Measurements from ENCODE around the gene DCAF5.

Gene DCAF5

GRCh38 chr14:69139743-69140142 lies 13.2 kb downstream of the DCAF5 start:
- no peak for DNase-seq (ENCODE audit: low spot score)

DNA sequence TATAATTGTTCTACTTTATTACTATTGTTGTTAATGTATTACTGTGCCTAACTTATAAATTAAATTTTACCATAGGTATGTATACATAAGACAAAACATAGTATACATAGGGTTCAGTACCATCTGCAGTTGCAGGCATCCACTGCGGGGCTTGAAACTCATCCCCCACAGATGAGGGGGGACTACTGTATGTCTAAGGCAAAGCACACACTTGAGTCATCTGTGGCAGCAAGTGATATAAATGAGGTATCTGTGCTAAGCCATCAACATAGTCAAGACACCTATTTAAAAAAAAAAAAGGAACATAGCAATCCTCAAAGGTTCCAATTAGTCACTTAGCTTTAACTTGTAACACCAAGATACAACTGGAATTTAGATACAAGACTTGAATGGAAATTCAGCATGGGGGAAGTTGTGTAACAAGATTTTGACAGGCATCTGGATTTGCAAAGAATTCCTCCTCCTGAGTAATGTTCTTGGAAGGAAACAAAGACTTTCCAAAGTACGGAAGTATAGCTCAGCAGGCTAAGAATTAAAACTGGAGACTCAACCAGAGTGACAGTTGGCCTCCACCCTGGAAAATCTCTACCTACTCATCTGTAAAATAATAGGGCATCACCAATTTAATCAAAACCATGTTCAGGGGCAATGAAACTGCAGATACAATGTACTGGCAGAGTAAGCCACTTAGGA lies 14.9 kb downstream of the DCAF5 start:
- DNase-seq (ENCODE audit: low spot score) = no peak

DNA sequence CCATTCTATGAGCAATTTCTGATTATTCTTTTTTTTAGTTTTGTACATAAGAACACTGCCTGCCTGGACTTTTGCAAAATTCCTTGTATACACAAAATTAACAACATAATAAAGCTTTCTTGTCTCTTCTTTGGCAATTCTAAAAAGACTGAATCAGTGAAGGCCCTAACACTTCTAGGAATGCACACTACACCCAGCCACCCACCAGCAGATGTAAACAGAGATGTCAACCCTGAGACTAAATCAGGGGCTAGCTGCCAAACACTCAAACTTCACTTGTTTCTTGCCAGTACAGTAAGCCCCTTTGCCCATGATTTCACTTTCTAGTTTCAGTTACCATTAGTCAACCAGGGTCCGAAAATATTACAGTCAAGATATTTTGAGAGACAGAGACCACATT lies 15.5 kb downstream of the DCAF5 start:
- DNase-seq (ENCODE audit: low spot score) = no peak

GRCh38 chr14:69135133-69135532 lies 17.8 kb downstream of the DCAF5 start:
- no peak for DNase-seq (ENCODE audit: low spot score)

GRCh38 chr14:69133206-69134125 lies 19.5 kb downstream of the DCAF5 start:
- DNase-seq (ENCODE audit: low spot score) = peak; percentile 30

DNA sequence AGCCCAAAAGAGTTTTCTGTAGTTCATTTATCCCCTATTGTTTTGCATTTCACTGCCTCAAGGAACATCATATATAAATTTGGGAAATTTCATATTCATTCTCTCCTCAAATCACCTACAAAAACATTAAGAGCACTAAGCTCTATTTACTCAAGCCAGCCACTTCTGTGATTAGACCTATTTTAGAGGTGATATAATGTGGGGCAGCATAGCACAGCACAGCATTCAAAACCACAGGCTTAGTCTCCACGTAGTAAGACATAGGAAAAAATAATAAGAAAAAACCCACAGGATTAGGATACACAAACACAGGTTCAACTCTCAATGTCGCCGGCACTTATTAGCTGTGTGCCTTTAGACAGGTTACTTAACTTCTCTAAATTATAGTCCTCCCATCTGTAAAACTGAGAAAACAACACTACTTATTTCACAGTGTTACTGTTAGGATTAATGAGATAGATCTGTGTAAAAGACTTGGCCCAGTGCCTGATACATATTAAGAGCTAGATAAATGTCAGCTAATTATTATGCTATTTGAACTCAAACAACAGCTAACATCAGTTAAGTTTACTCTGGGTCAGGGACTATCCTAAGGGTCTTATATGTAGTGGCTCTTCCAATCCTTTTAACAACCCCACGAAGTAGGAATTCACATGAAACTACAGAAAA lies 20.3 kb downstream of the DCAF5 start:
- no peak for DNase-seq (ENCODE audit: low spot score)

DNA sequence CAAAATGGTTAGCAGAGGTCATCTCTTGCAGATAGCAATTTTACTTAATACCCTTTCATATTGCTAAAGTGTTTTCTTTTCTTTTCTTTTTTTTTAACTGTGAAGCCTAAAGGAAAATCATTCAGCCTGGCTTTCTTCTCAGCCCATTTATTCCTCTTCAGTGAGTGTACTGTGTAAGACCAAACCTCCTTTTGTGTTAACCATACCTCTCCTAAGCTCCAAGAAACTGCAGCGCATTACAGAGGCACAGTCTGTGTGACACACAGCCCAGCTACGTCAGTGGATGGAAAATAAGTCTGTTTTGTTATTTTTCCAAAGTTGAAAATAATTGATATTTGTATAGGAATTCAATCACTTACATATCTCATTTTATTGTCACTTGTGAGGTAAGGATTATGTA lies 21.7 kb downstream of the DCAF5 start:
- DNase-seq (ENCODE audit: low spot score) = no peak

DNA sequence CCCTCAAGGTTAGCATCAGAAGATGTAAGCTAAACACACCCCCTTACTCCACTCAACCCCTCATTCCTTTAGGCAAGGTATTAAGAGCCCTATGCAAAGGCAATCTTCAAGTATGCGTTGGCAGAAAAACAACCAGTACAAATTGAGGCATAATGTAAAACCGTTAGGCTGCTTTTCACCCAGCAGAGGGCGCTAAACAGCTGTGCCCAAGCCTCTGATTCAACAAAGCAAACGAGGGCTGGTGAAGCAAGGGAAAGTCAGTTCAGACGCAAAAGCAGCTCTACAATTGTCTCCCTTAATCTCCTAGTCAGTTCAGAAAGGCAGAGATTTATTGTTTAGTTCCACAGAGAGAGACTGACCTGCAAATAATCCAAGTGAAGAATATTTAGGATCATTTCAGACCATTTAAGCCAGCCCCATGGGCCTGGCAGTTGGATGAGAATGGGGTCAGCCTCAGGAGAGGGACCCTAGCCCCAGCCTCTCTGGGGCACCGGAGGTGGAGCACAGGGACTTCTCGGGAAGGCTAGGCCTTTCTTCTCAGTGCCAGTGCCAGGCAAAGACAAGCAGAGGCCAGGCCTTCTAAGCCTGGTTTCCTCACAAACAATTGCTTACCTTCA lies 23.5 kb downstream of the DCAF5 start:
- peak; percentile 88 for DNase-seq (ENCODE audit: low spot score)

GRCh38 chr14:69118305-69118704 lies 34.6 kb downstream of the DCAF5 start:
- DNase-seq (ENCODE audit: low spot score) = no peak

DNA sequence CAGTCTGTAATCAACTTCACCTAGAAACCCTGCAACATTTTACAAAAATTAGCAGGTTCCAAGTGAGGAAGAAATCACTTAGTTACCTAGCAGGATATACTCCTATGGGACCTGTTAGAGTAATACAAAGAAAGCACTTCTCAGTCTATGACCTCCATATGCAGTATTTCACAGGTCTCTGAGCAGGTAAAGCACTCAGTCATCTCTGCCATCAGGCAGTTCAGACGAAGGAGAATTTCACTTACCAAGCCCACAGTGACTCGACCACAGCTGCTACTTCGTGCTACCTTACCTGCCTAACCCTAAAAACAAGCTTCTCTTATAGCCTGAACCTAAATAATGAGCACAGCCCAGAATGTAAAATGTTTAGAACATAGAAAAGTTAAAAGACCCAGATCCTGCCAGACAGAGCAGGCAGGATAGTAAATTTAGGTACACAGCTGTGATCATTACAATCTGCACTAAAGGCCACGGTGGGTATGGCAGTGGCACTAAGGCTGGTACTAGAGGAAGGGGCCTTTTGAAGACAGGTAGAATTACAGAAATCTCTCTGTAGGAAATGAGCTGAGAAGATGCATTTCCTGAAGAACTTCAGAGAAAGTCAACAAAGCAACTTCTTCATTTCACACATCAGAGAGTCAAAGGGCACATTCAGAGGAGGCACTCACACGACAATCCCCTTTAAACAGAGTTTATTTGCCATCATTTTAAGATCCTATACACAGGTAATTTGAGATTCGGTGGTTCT lies 35.7 kb downstream of the DCAF5 start:
- no peak for DNase-seq (ENCODE audit: low spot score)

- DNase-seq (ENCODE audit: low spot score) = no peak
These were observed 37.3 kb downstream of the DCAF5 start for GRCh38 chr14:69115407-69116185.

DNA sequence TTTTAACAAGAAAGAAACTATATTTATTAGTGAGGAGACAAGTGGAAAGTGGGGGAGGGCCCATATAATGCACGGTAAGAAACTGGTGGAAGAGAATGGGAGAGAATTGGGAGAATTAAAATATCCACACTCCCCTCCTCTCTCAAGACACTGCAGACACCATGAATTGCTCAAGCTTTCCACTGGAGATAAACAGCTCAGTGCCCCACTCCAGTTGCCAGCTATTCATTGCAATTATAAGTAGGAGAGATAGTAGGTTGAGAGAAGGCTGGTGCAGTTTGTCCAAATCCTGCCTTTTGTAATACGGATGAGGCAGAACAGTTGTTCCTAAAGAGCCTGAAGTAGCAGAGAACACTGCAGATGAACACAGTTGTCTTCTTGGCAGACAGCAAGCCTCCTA lies 38.2 kb downstream of the DCAF5 start:
- DNase-seq (ENCODE audit: low spot score) = no peak

DNA sequence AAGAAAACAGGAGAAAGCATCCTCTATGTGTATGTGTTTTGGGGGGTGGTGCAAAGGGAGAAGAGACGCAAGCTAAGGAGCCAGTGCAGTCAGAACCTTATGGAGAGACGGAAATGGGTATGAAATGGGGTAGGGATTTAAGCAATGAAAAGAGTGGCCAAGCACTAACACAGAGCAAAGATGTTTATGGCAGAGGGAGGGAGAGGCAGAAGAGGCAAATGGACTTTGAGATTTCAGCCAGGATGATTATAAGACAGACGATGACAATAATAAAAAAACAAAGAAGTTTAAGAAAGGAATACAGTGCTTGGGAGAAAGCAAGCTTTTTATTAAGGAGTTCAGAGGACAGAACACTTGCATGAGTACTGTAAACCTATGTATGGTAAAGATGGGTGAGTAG lies 44.6 kb downstream of the DCAF5 start:
- DNase-seq (ENCODE audit: low spot score) = no peak

DNA sequence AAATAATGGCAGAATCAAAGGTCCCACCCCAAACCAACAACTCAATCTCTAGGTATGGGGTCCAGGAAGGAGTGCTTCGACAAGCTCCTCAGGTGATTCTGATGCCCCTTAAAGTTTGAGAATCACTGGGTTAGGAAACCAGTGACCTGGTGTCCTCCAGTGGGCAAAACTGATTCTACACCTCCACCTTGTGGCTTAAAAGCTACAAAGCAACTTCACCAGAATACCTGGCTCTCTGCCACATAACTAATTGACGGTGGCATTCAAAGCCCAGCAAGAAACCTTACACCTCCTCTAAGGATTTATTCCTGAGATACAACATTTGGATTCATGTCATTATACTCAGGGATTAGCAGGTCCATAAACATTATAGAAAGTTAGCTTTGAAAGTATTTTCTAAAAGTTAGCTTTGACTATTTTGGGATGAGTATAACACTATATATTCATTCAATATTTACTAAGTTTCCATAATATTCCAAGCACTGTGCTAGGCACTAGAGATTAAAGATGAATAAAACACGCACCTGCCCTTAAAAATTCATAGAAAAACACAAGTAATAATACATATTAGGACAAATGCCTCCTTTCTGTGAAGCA lies 45.4 kb downstream of the DCAF5 start:
- peak; percentile 79 for DNase-seq (ENCODE audit: low spot score)

DNA sequence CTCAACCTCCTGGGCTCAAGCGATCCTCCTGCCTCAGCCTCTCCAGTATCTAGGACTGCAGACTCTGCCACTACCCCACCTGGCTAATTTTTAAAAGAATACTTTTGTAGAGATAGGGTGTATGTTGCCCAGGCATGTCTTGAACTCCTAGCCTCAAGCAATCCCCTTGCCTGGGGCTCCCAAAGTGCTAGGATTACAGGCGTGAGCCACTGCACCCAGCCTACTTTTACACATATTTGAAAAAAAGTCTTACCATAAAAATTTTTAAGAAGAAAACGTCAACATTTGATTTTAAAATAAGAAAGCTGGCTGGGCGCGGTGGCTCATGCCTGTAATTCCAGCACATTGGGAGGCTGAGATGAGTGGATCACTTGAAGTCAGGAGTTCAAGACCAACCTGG lies 46.5 kb downstream of the DCAF5 start:
- DNase-seq (ENCODE audit: low spot score) = no peak

DNA sequence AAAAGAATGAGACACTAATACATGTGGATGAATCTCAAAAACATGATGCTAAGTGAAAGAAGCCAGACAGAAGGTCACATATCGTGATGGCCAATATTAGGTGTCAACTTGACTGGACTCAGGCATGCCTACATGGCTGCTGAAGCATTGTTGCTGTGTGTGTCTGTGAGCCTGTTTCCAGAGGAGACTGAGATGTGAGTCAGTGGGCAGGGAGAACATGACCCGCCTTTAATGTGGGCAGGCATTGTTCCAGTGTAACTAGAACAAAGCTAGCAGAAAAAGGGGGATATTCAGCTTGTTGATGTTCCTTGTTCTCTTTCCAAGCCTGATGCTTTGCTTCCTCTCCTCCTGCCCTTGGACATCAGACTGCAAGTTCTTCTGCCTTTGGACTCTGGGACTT lies 47.6 kb downstream of the DCAF5 start:
- peak; percentile 34 for DNase-seq (ENCODE audit: low spot score)

DNA sequence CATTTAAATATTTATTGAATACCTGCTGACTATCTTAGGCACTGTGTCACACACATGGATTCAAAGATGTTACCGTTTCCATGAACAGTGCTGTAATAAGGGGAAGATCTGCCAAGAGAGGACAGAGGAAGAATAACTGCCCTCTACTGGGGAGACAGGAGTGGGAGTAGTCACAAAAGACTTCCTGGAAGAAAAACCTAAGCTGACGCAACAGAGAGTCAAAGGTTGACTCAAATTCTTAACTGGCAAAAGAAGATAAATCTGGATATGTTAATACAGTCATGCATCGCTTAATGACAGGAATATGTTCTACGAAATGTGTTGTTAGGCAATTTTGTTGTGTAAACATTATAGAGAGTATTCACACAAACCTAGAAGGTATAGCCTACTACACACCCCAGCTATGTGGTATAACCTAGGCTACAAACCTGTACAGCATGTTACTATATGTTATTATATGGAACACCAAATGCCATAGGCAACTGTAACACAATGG lies 51.5 kb downstream of the DCAF5 start:
- peak; percentile 66 for DNase-seq (ENCODE audit: low spot score)

DNA sequence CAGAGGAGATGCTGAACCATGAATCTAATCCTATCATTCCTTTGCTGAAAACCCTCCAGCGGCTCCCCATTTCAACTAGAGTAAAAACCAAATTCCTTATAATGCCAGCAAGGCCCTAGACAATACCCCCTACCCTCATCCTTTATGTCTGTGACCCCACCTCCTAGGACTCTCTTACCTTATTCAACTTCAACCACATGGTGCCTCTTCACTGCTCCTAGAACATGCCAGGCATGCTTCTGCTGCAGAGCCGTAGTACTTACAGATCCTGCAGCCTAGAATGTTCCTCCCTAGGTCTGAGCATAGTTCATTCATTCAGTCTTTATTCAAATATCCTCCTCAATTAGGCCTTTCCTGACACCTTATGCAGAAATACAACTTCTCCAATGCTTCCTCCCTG lies 54.9 kb downstream of the DCAF5 start:
- no peak for DNase-seq (ENCODE audit: low spot score)

DNA sequence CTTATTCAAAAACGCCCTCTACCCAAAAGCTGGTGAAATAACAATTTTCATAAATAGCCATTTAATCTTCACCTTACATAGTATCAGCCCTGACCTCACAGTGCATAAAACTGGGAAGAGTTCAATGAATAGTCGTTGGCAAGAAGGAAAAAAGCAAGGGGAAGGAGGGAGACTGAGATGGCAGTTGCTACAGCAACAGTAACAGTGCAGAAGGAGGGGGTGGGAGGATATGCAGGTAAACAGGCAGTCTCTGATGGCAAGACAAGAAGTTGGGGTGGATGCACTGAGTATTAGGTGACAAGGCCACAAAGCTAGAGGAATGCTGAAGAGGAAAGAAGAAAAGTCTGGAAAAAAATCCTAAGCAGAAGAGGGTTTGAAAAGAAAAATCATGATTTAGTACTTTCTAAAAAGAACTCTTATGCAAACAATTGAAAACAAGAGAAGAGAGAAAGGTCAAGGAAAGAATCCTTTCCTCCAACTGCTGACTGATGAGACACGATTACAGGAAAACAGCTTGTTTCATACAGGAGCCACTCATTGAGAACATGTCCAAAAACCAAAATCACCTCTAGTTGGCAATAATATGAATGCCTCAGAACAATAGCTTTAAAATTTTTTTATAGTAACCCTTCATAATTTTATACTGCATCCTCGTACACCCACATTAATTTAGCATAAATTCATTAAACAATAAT lies 56.0 kb downstream of the DCAF5 start:
- no peak for DNase-seq (ENCODE audit: low spot score)

DNA sequence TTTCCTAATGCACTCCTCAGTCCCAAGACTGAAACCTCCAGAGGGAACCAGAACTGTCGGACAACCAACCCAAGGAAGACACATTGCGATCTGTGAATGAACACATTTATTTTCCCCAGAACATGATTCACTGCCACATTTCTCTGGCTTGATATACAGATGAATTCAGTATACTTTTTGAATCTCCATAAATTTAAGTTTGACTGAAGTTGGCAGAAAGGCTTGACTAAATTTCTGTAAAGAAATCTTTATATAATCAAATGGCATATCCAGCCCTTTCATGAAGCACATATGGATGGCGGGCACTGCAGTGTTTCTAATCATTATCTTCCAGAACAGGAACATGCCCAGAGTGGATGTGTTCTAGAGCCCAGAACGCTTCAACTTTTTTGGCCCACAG lies 56.7 kb downstream of the DCAF5 start:
- no peak for DNase-seq (ENCODE audit: low spot score)

All from RKO (cell line).